ENCODE measurements around the gene SRBD1. TPM values are rescaled to one million over a fixed set of nuclear protein-coding genes. Genes with fewer than 3 reads are reported as not detected.

Gene SRBD1
- polyA plus RNA-seq, 1 donor from 2014 or later, result 5.3 TPM

DNA sequence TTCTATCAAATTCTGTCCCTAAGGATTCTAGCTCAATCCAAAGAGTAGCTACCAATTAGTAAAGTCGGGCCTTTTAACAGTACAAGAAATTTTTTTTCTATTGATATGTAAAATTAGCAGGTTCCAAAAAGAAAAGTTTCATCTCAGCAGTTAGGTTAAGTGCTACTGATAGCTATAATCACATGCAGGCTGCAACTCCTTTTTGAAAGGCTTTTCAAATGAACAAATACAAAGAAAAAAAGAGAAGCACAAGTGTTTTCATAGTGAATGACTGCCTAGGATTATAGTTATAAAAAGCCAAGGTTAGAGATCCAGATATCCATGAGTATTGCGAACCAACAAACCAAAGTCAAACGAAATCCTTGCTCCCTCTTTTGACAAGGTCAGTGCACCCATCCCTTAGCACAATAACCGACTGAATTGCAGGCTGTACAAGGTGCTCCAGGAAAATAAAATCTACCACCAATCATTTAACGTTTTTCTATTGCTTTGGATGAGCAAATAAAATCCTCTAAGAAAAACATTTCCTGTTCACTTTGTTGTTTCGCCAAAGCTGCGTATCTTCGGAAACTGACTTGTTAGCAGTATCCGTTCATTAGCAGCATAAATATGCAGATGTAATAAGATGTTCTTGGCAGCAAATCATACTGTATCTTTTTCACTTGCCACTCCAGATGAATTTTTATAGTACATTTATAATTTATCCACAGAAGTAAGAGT, 100.2 kb downstream of the SRBD1 start:
- Histone ChIP-seq H3K27me3 (ENCODE audit: insufficient read depth, low read depth, low read length) (no peaks in the 10 kb centered on the region), H3K9ac (ENCODE audit: low read length) (no peak overlapping the region), H3K9me2 (ENCODE audit: insufficient read depth, low read length) (no peaks in the 10 kb centered on the region), H3K79me2 (replicated peaks; ENCODE audit: insufficient read depth, low read length) (no peaks in the 10 kb centered on the region), H3K36me3 (ENCODE audit: insufficient read depth, low read length) (no peaks in the 10 kb centered on the region), H3K4me3 (ENCODE audit: low read length) (no peak overlapping the region), H2AFZ (ENCODE audit: low read depth, low read length) (no peak overlapping the region), H3K27ac (ENCODE audit: low read length) (no peak overlapping the region), H3F3A (ENCODE audit: insufficient read depth, low read length, poor library complexity, severe bottlenecking) (no peaks in the 10 kb centered on the region), H3K9me3 (ENCODE audit: low read length) (no peaks in the 10 kb centered on the region), H3K4me2 (ENCODE audit: low read length) (no peak overlapping the region), H4K20me1 (ENCODE audit: insufficient read depth) (no peaks in the 10 kb centered on the region)
- TF ChIP-seq EZH2 (IDR thresholded peaks at IDR 0.05; ENCODE audit: borderline replicate concordance, insufficient read depth, low read length, poor library complexity, severe bottlenecking), result no peak
- no peak for TF ChIP-seq RAD21 (conservative IDR thresholded peaks at IDR 0.05)
- no peak for TF ChIP-seq SMC3 (conservative IDR thresholded peaks at IDR 0.05; ENCODE audit: poor library complexity)
- TF ChIP-seq MXI1 (conservative IDR thresholded peaks at IDR 0.05; ENCODE audit: poor library complexity, severe bottlenecking), result no peak
- TF ChIP-seq TAF1 (IDR thresholded peaks at IDR 0.05; ENCODE audit: low read depth), result no peak

DNA sequence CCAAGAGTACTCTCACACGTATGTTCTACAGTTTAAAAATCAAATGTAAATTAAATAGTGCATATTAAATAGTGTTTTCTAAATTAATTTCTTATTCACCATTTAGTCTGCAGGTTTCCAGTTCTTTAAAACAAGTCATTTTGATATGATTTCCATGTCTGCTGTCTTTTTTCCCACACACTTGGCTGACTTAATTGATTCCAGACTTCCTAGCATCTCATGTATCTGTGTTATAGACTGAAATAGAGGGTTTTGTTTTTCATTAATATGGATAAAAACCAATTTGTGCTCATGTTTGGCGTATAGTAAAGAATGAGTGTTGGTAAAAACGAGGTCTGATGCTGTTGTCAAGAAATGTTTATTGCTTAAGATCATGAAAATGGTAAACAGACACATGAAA, 104.3 kb downstream of the SRBD1 start:
- no peak overlapping the region for H3K9ac ChIP-seq (ENCODE audit: low read length)

More for the DNA sequence above, 104.3 kb downstream of the SRBD1 start:
- Histone ChIP-seq H3K36me3 (ENCODE audit: insufficient read depth, low read length) (no peaks in the 10 kb centered on the region), H3K4me2 (ENCODE audit: low read length) (no peak overlapping the region), H3K9me3 (ENCODE audit: low read length) (no peaks in the 10 kb centered on the region), H3K9me2 (ENCODE audit: insufficient read depth, low read length) (no peaks in the 10 kb centered on the region), H3K4me3 (ENCODE audit: low read length) (no peak overlapping the region), H3F3A (ENCODE audit: insufficient read depth, low read length, poor library complexity, severe bottlenecking) (no peaks in the 10 kb centered on the region), H3K79me2 (replicated peaks; ENCODE audit: insufficient read depth, low read length) (no peaks in the 10 kb centered on the region), H3K27me3 (ENCODE audit: insufficient read depth, low read depth, low read length) (no peaks in the 10 kb centered on the region), H4K20me1 (ENCODE audit: insufficient read depth) (no peaks in the 10 kb centered on the region), H2AFZ (ENCODE audit: low read depth, low read length) (no peak overlapping the region), H3K27ac (ENCODE audit: low read length) (no peak overlapping the region)
- no peak for TF ChIP-seq EP300 (conservative IDR thresholded peaks at IDR 0.05; ENCODE audit: poor library complexity, severe bottlenecking)
- TF ChIP-seq EZH2 (IDR thresholded peaks at IDR 0.05; ENCODE audit: borderline replicate concordance, insufficient read depth, low read length, poor library complexity, severe bottlenecking), result no peak
- TF ChIP-seq RAD21 (conservative IDR thresholded peaks at IDR 0.05), result no peak
- no peak for TF ChIP-seq POLR2AphosphoS5 (IDR thresholded peaks at IDR 0.05)
- TF ChIP-seq SMC3 (conservative IDR thresholded peaks at IDR 0.05; ENCODE audit: poor library complexity), result no peak
- TF ChIP-seq, protein P1, sequence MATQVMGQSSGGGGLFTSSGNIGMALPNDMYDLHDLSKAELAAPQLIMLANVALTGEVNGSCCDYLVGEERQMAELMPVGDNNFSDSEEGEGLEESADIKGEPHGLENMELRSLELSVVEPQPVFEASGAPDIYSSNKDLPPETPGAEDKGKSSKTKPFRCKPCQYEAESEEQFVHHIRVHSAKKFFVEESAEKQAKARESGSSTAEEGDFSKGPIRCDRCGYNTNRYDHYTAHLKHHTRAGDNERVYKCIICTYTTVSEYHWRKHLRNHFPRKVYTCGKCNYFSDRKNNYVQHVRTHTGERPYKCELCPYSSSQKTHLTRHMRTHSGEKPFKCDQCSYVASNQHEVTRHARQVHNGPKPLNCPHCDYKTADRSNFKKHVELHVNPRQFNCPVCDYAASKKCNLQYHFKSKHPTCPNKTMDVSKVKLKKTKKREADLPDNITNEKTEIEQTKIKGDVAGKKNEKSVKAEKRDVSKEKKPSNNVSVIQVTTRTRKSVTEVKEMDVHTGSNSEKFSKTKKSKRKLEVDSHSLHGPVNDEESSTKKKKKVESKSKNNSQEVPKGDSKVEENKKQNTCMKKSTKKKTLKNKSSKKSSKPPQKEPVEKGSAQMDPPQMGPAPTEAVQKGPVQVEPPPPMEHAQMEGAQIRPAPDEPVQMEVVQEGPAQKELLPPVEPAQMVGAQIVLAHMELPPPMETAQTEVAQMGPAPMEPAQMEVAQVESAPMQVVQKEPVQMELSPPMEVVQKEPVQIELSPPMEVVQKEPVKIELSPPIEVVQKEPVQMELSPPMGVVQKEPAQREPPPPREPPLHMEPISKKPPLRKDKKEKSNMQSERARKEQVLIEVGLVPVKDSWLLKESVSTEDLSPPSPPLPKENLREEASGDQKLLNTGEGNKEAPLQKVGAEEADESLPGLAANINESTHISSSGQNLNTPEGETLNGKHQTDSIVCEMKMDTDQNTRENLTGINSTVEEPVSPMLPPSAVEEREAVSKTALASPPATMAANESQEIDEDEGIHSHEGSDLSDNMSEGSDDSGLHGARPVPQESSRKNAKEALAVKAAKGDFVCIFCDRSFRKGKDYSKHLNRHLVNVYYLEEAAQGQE (IDR thresholded peaks at IDR 0.05; ENCODE audit: borderline replicate concordance), result no peak
- TF ChIP-seq TAF1 (IDR thresholded peaks at IDR 0.05; ENCODE audit: low read depth), result no peak
- TF ChIP-seq, protein P2, sequence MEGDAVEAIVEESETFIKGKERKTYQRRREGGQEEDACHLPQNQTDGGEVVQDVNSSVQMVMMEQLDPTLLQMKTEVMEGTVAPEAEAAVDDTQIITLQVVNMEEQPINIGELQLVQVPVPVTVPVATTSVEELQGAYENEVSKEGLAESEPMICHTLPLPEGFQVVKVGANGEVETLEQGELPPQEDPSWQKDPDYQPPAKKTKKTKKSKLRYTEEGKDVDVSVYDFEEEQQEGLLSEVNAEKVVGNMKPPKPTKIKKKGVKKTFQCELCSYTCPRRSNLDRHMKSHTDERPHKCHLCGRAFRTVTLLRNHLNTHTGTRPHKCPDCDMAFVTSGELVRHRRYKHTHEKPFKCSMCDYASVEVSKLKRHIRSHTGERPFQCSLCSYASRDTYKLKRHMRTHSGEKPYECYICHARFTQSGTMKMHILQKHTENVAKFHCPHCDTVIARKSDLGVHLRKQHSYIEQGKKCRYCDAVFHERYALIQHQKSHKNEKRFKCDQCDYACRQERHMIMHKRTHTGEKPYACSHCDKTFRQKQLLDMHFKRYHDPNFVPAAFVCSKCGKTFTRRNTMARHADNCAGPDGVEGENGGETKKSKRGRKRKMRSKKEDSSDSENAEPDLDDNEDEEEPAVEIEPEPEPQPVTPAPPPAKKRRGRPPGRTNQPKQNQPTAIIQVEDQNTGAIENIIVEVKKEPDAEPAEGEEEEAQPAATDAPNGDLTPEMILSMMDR (IDR thresholded peaks at IDR 0.05; ENCODE audit: poor library complexity, severe bottlenecking), result no peak
- TF ChIP-seq MXI1 (conservative IDR thresholded peaks at IDR 0.05; ENCODE audit: poor library complexity, severe bottlenecking), result no peak

Data from neural cell (in vitro differentiated cells).